OCI-LY7 (cell line): ENCODE data around the gene ABHD16B.

Source experiments
- CTCF ChIP-seq: fragments of 200-600 bp; sonication (generic); conservative IDR thresholded peaks from 2 replicates; pipeline ENCODE4 v1.5.1; 2014; ENCODE audit warnings: mild to moderate bottlenecking, antibody characterized with exemption, low read length, moderate library complexity, mixed read lengths
- EZH2phosphoT487 ChIP-seq: fragments of 200-600 bp; sonication (generic); IDR thresholded peaks from 2 replicates; pipeline ENCODE4 v1.6.1; 2018; ENCODE audit warnings: low read depth, borderline replicate concordance, mild to moderate bottlenecking, mixed run types, antibody characterized with exemption, low read length, moderate library complexity, mixed read lengths

GRCh38 chr20:63885264-63886053 lies 24.2 kb downstream of the ABHD16B start:
- TF ChIP-seq EZH2phosphoT487 (no peak), CTCF (no peak)
